Activated CD4-positive, alpha-beta T cell treated with anti-CD3 and anti-CD28 coated beads, Interleukin-2, amount 10 ng/mL, durations not matched to agents 7 days and 5 days (primary cell): Measurements from ENCODE around the gene ARHGAP27. TPM values are rescaled to one million over a fixed set of nuclear protein-coding genes. Genes with fewer than 3 reads are reported as not detected.
"Not testable (repeated sequence)": the region's sequence is repeated elsewhere in the genome, so short reads cannot be mapped to it uniquely, and the experiment has no call there.

Source experiments
- CTCF ChIA-PET: fragments of 350-600 bp; sonication (Branson Sonifier 250); formaldehyde crosslinking; loops from one replicate; lab custom pipeline; 2021; ENCODE audit warnings: antibody characterized with exemption; lab: Charles Lee
- POLR2A ChIA-PET: fragments of 350-600 bp; sonication (Branson Sonifier 250); formaldehyde crosslinking; loops from one replicate; lab custom pipeline; 2021; ENCODE audit warnings: antibody characterized with exemption; lab: Charles Lee
- DNase-seq: peaks from one replicate; pipeline ENCODE4 v3.0.0-alpha.2; 2020
- H3K27ac Mint-ChIP-seq: one replicate; pipeline ENCODE4 v1.8.0; 2021; ENCODE audit warnings: mild to moderate bottlenecking, moderate library complexity, mixed read lengths
- H3K27me3 Mint-ChIP-seq: one replicate; pipeline ENCODE4 v1.8.0; 2021; ENCODE audit warnings: mixed read lengths
- H3K36me3 Mint-ChIP-seq: one replicate; pipeline ENCODE4 v1.8.0; 2021; ENCODE audit warnings: low read depth, mixed read lengths
- H3K4me1 Mint-ChIP-seq: one replicate; pipeline ENCODE4 v1.8.0; 2021; ENCODE audit warnings: mixed read lengths
- H3K4me3 Mint-ChIP-seq: one replicate; pipeline ENCODE4 v1.8.0; 2021; ENCODE audit warnings: mild to moderate bottlenecking, moderate library complexity, mixed read lengths
- H3K9me3 Mint-ChIP-seq: one replicate; pipeline ENCODE4 v1.8.0; 2021; ENCODE audit warnings: mixed read lengths
- total RNA-seq, 2 experiments: library from RNA; stranded (reverse); gene quantifications; one replicate each; pipeline ENCODE4 v1.2.3, GENCODE V29; 2021

The ARHGAP27 gene
- total RNA-seq, 2 experiments from 2014 or later: 85.3 to 93.5 TPM

DNA sequence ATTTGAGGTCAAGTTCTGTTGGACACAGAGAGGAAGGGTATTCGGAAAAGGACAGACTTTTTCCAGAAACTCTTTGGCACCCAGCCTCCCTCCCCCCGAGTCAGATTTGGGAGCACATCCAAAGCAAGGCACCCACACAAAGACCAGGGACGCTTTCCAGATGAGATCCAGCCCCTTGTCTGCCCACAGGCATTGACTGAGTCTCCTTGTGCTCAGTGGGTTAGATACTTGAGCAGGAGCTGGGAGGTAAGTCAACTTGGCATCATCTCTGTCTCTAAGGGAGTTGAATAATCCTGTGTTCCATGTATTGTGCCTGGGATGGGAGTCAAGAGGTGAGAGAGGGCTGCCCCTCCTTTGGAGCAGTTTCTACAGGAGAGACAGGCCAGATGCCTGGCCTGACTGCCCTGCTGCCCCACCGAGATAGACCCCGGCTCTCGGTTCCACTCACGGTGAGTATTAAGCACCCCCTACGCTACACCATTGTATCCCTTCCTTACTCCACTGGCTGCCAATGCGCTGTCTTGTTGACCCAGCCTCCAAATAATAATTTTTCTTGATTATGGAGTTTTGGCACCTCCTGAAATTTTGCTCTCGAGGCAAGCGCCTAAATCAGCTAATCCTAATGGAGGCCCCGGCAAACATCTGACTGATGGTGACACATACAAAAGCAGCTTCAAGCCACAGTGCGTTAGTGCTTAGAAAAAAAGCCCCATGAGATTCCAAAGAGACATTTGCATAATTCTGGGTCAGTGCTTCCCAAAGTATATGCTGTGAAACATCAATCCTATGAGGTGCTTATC lies 86.3 kb downstream of the ARHGAP27 start:
- peaks cover 4% of the 10 kb centered on the region for H3K9me3 Mint-ChIP-seq
- no peak overlapping the region for H3K27ac Mint-ChIP-seq
- no peak for DNase-seq
- ChIA-PET POLR2A (no interaction called here), CTCF (interaction anchor here (1.2 kb wide), 1 partner anchor 41 kb away, joined by 3 read pairs; no protein-coding TSS in a partner anchor)
- H3K36me3 Mint-ChIP-seq: no peaks in the 10 kb centered on the region
- no peaks in the 10 kb centered on the region for H3K4me1 Mint-ChIP-seq
- H3K27me3 Mint-ChIP-seq: peaks cover 23% of the 10 kb centered on the region
- H3K4me3 Mint-ChIP-seq: no peak overlapping the region

DNA sequence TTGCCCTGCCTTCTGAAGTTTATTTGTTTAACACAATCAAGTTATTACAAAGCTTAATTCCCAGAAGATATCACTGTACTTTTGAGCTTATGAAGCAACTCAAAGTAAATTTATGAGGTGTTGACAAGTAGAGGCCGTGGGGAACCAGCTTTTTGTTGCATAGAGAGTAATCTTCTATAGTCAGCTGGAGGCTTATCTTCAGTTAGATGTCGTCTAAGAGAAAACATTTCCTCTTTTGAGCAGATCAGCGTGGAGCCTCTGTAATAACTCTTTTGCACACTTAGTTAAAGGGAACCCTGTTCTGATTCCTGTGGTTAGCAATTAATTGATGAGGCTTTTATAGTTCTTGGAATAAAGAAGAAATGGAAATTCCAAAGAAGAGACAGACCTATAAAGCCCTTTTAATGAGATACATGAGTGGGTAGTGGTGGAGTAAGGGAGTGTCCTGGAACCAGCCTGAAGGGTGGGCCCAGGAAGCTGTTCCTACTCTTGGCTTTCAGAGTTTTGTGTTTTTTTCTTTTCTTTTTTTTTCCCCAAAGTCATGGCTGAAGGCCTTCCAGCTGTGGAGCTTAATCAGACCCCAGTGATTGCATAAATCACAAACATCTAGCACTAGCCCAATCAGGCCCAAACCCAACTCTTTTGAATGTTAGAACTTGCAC lies 87.0 kb downstream of the ARHGAP27 start:
- Mint-ChIP-seq H3K4me3 (no peak overlapping the region), H3K27me3 (peaks cover 18% of the 10 kb centered on the region), H3K9me3 (no peaks in the 10 kb centered on the region), H3K27ac (no peak overlapping the region), H3K36me3 (no peaks in the 10 kb centered on the region), H3K4me1 (no peaks in the 10 kb centered on the region)
- CTCF ChIA-PET: interaction anchor here (0.7 to 1.2 kb wide), 4 partner anchors 9 to 50 kb away, joined by 3 to 4 read pairs (median 3); no protein-coding TSS in a partner anchor
- POLR2A ChIA-PET: no interaction called here
- DNase-seq: no peak

- ChIA-PET POLR2A (no interaction called here), CTCF (interaction anchor here (0.7 to 1.0 kb wide), 3 partner anchors 10 to 50 kb away, joined by 3 to 4 read pairs (median 3); no protein-coding TSS in a partner anchor)
- no peak overlapping the region for H3K4me3 Mint-ChIP-seq
- no peak overlapping the region for H3K27ac Mint-ChIP-seq
- H3K36me3 Mint-ChIP-seq: no peaks in the 10 kb centered on the region
- peaks cover 15% of the 10 kb centered on the region for H3K27me3 Mint-ChIP-seq
- no peaks in the 10 kb centered on the region for H3K4me1 Mint-ChIP-seq
- no peak for DNase-seq
- H3K9me3 Mint-ChIP-seq: no peaks in the 10 kb centered on the region
Measured at GRCh38 chr17:45345246-45345553, 87.5 kb downstream of the ARHGAP27 start.

DNA sequence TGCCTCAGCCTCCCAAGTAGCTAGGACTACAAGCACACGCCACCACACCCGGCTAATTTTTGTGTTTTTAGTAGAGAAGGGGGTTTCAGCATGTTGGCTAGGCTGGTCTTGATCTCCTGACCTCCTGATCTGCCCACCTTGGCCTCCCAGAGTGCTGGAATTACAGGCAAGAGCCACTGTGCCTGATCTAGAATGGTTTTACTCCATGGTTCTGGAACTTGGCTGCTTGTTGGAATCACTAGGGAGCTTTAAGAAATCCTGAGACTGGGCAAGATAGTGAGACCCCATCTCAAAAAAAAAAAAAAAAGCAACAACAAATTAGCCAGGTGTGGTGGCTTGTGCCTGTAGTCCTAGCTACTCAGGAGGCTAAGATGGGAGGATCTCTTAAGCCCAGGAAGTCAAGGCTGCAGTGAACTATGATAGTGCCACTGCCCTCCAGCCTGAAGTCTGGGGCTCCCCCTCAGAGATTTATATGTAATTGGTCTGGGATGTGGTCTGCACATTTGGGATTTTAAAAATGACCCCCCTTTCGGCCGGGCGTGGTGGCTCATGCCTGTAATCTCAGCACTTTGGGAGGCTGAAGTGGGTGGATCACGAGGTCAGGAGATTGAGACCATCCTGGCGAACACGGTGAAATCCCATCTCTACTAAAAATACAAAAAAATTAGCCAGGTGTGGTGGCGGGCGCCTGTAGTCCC lies 88.6 kb downstream of the ARHGAP27 start:
- H3K36me3 Mint-ChIP-seq, H3K9me3 Mint-ChIP-seq, H3K27ac Mint-ChIP-seq, POLR2A ChIA-PET, H3K4me3 Mint-ChIP-seq, DNase-seq, H3K4me1 Mint-ChIP-seq: not testable (repeated sequence)
- CTCF ChIA-PET: interaction anchor here (1.4 kb wide), 1 partner anchor 17 kb away, joined by 4 read pairs; no protein-coding TSS in a partner anchor
- peaks cover 11% of the 10 kb centered on the region for H3K27me3 Mint-ChIP-seq

Other genes with a start within 250 kb of the ARHGAP27 start
- gene FMNL1, start 211.0 kb downstream of the ARHGAP27 start, total RNA-seq: 100 to 1,000 TPM; 391 to 410 TPM
- gene SPATA32, start 170.8 kb downstream of the ARHGAP27 start, total RNA-seq: under 1 TPM; 0.27 to 0.67 TPM
- gene MAP3K14, start 115.8 kb downstream of the ARHGAP27 start, total RNA-seq: 10 to 100 TPM; 25.8 to 26.0 TPM
- gene PLEKHM1, start 57.9 kb upstream of the ARHGAP27 start, total RNA-seq: 10 to 100 TPM; 48.6 to 53.0 TPM